HG03095 (cell line): ENCODE data around the gene URI1.

Experiments
- ATAC-seq: cut with Tn5 transposase; IDR thresholded peaks from one replicate; pipeline ENCODE4 v1.9.1; 2021; ENCODE audit warnings: moderate library complexity; ENCODE audit not compliant: unreplicated experiment

Gene URI1

GRCh38 chr19:29967623-29968022 lies 25.6 kb downstream of the URI1 start:
- ATAC-seq: no peak

- no peak for ATAC-seq
These were observed 27.9 kb downstream of the URI1 start for GRCh38 chr19:29969891-29970290.

GRCh38 chr19:29971002-29971401 lies 29.0 kb downstream of the URI1 start:
- ATAC-seq: no peak

GRCh38 chr19:29971648-29972047 lies 29.6 kb downstream of the URI1 start:
- no peak for ATAC-seq

GRCh38 chr19:29974701-29975100 lies 32.7 kb downstream of the URI1 start:
- ATAC-seq: no peak

DNA sequence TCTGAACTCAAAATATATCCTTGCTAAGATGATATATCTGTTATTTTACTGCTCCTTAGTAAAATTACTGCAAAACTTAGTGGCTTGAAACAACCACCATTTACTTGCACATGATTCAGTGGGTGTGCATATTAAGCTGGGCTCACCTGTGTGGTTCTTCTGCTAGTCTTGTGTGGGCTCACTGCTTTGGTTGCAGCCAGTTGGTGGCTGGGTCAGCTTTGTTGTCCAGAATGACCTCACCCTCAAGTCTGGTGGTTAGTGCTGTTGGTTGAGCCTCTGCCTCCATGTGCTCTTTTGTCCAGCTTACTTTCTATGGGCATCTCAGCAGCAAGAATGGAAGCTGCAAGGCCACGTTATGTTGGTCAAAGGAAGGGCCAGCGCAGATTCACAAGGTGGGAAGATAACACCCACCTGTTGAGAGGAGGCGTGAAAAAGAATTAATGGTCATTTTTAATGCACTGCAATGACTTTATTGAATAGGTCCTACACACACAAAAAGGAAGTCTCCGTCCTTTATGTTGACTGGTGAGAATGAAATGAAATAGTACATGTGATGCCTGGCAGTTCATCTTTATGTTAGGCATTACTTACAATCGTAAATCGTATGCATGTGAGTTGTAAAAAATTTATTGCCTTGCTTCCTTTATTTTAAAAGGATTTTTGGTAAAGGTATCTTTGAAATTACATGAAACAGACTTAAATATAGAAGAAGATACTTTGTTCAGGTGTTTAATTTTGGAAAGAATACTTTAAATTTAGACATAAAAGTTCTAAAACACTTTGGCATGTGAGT lies 34.3 kb downstream of the URI1 start:
- ATAC-seq: no peak

- no peak for ATAC-seq
These were observed 36.0 kb downstream of the URI1 start for GRCh38 chr19:29978080-29978479.

DNA sequence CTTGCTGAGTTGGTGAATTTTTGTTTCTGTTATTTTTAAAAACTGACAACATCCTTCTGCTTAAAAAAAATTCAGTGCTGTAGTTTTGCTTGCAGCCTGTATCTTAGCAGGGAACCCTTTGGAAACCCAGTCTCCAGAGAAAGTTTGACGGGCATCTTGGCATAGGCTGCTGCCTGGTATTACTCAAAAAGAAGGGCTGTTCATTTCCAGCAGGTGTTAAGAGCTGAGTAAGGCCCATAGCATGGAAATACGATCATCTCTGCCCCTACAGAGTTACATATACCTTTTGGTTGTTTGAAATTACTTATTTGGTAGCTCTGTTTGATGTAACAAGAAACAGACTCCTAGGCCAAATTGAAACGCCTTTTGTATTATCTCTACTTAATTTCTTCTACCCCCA lies 41.5 kb downstream of the URI1 start:
- ATAC-seq: no peak

DNA sequence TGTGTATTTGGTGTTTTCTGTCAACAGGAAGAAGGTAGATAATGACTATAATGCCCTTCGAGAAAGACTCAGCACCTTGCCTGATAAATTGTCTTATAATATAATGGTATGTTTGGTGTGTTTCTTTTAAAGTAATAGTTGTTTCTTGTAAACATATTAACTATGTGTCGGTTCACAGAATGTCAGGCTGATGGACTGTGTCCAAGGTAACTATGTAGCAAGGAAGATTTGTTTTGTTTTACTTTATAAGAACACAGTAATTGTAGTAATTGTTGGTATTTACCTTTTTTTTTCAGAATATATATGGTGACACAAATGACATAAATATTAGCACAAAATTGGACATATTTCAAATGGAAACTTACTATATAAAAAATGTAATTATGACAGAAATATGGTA lies 43.2 kb downstream of the URI1 start:
- no peak for ATAC-seq

DNA sequence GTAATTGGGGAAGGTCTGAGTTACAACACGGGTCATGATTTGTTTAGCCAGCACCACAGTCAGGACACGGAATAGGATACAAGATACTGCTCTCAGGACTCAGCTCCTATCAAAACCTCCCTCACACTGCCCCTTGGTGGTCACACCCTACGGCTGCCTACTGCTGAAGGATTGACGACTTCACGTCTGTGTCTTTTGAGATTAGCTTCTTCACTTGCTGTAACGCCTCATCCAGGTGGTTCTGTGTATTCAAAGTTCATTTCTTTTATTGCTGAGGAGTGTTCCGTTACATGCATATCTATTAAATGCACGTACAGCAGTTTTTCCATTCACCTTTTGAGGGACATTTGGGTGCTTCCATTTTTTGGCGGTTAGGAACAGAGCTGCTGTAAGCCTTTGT lies 46.3 kb downstream of the URI1 start:
- no peak for ATAC-seq

GRCh38 chr19:29992233-29992867 lies 50.3 kb downstream of the URI1 start:
- no peak for ATAC-seq

GRCh38 chr19:29999490-29999889 lies 57.5 kb downstream of the URI1 start:
- no peak for ATAC-seq

GRCh38 chr19:30000862-30001261 lies 58.8 kb downstream of the URI1 start:
- no peak for ATAC-seq

GRCh38 chr19:30001301-30001700 lies 59.3 kb downstream of the URI1 start:
- ATAC-seq: no peak

GRCh38 chr19:30001791-30002190 lies 59.8 kb downstream of the URI1 start:
- no peak for ATAC-seq

GRCh38 chr19:30003866-30004265 lies 61.8 kb downstream of the URI1 start:
- no peak for ATAC-seq

DNA sequence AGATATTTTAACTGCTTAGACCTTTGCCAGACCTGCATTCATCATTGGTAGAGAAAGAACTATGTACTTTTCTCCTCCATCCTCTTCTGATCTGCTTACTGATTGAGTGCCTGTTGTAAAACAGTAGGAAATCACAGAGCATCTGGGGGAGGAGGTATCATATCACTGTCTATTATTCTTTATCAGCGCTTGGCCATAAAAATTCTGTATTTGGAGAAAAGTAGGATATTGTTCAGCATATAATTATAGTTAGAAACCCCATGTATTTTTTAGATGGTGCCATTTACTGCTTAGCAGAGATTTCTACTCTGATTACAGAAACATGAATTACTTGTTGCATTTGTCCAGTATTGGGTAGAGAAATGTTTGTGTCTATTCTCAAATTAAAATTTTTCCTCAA lies 62.4 kb downstream of the URI1 start:
- ATAC-seq: no peak

DNA sequence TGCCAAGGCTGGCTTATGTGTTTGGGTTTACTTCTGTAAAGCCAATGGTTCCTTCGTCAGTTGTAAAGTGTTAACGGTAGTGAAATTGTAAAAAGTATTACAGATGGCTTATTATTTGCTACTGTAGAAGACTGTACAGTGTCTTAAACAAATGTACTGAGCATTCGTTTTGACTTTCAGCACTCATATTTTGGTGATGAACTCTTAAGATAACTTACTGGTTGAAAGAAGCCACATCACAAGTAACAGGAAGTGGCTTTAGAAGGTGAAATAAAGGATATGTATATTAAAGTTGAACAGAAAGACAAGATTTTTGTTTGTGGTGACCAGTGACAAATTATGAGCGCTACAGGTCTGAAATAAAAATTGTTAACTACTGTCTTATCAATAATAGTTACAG lies 64.2 kb downstream of the URI1 start:
- ATAC-seq: no peak

GRCh38 chr19:30008169-30008568 lies 66.1 kb downstream of the URI1 start:
- ATAC-seq: no peak

DNA sequence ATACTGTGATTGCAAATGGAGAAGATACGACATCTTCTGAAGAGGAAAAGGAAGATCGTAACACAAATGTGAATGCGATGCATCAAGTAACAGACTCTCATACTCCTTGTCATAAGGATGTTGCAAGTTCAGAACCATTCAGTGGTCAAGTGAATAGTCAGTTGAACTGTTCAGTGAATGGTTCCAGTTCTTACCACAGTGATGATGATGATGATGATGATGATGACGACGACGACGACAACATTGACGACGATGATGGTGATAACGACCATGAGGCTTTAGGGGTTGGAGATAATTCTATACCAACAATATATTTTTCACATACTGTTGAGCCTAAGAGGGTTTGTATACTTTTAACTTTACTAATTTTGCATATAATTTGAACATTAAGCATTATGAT lies 67.0 kb downstream of the URI1 start:
- ATAC-seq: no peak

- no peak for ATAC-seq
These were observed 69.1 kb downstream of the URI1 start for GRCh38 chr19:30011051-30011578.

GRCh38 chr19:30014770-30015169 lies 72.7 kb downstream of the URI1 start:
- no peak for ATAC-seq
